ENCODE results near the gene RBP3.

Gene RBP3

DNA sequence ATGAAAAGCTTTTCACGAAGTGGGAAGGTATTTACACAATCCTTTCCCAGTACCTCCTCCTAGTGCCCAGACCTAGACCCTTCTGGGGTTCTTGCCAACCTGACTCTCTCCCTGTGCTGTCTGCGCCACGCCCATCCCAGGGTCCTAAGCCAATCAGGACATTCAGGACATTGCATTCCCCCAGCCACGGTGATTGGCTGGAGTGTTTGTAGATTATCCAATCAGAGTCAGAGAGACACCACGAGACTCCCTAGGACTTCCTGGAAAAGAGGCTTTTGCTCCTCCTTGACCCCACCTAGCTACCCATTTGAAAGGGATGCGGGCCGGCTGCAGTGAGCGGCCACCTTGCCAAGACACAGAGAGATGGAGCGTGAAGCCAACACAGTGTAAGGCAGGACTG, 29.5 kb upstream of the RBP3 start:
- no peak for DNase-seq (ENCODE audit: low read depth in 2 of 3, low spot score in 2 of 3)

DNA sequence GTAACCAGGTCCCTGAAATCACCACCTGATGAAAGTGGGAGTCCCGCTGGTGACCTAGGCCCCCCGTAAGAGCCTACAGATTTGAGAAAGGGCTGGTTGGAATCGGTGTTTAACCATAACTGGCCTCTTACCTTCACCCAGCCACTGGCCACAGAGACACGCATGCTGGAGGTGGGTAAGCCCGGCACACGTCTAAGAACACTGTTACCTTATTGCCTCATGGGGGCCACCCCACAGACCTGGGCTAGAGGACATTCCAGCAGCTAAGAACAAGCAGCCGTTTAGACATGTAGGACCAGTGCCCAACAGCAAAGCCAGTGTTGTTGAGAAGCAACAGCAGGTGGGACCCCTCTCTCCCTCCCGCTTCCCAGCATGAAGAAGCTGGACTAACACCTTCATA, 28.4 kb upstream of the RBP3 start:
- DNase-seq (ENCODE audit: low read depth in 2 of 3, low spot score in 2 of 3): no peak

DNA sequence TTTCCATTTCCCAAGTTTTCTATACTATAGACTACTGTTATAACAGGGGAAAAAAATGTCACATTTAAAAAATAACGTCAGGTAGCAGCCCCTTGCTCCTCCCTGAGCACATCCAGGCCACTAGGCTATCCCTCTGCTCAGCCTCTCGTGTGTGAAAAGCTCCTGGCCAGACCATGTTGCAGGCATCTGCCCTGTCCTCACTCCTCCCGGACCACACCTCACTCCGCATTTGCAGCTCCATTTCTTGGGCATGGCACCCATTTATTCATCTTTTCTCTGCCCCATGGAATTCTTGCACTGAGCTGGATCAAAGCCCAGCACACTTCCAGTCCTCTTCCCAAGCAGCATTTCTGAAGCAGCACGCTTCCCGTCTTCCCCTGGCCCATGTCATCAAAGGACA, 27.4 kb upstream of the RBP3 start:
- no peak for DNase-seq (ENCODE audit: low read depth in 2 of 3, low spot score in 2 of 3)

DNA sequence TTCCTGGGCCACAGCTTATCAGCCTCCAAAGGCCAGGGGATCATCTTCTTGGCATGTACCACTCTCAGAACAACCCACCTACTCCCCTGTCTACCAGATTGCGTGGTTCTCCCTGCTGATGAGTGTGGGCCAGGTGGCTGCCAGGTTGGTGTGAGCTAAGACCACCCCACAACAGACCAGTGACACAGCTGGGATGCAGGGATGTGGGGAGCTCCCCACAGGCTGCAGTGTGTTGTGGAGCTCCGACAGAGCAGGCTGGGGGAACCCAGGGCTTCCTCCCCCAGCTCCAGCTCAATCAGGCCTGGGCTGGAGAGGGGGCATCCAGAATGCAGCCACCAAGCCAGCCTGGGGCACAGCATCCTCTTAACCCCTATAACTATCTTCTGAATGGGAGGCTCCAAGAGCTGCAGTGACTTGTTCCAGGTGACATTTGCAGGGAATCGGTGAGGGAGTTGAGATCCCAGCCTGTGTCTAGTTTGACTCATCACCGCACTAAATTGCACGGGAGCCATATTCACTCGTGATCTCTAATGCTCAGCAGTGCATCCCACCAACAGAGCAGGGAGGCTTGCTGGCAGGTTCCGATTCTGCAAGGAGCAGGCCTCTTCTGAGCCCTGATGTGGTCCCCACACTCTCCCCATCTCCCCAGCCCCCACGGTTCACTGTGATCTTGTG, 26.5 kb upstream of the RBP3 start:
- no peak for DNase-seq (ENCODE audit: low read depth in 2 of 3, low spot score in 2 of 3)

DNA sequence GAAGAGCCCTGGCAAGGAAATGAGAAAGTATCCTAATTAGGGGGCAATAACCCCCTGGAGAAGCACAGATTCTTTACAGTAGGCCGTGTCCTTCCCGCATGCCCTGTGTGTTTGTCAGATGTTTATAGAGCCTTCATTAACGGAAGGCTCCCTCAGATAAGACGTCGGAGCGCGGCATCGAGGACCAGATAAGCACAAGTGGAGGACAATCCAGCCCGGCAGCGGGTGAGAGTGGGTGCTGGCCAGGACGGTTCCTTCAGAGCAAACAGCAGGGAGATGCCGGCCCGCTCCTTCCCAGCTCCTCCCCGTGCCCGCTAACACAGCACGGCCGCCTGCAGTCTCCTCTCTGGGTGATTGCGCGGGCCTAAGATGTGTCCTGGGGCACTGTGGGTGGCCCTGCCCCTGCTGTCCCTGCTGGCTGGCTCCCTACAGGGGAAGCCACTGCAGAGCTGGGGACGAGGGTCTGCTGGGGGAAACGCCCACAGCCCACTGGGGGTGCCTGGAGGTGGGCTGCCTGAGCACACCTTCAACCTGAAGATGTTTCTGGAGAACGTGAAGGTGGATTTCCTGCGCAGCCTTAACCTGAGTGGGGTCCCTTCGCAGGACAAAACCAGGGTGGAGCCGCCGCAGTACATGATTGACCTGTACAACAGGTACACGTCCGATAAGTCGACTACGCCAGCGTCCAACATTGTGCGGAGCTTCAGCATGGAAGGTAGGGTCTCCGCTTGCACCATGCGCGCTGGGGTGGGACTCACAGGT, 25.7 kb upstream of the RBP3 start, which contains the start of gene GDF2:
TSS of gene GDF2 (plus strand) at position 155 of the 762 bp plus-strand sequence. CDS start at position 370, 215 bp downstream.
- DNase-seq (ENCODE audit: low read depth in 2 of 3, low spot score in 2 of 3): no peak

DNA sequence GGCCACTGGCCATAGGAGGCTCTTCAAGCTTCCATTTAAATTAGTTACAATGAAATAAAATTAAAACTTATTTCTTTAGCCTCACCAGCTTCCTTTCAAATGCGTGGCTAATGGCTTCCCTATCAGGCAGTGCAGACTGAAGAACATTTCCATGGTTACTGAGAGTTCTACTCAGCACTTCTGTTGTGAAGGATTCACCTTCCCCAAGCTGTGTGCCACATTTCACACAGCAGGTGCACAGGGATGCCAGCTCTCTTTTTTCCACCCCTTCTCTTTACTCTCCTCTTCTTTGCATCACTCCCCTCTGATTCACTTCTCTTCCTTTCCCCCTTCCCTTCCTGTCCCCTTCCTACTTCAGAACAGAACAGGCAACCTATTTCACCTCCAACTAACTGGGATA, 25.1 kb upstream of the RBP3 start:
- DNase-seq (ENCODE audit: low read depth in 2 of 3, low spot score in 2 of 3): no peak

DNA sequence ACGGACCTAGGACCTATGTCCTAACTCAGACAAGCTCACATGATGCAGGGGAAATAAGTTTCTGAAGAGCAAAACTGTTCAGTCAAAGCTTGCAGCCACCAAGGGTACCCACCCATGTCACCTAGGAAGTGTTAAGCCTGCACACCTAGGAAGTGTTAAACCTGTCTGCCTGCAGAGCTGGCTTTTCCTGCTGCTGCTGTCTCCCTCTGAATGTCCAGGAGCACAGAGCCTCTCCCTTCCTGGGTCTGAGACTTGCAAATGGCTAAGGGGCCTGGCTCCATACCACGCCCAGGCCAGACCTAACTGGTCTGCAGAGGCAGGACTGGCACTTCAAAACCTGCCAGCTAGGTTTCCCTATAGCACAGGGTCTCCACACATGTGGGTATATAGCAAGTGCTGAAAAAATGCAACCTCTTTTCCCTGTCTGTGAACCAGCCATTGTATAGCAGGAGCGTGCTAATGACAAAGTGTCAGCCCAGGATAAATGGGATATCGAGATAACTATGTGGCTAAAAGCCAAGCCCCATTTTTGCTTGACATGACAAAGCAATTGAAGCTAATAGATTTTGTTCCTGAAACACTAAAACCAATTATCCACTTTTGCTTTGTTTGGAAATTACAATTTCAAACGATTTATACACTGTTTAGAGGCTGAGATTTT, 24.4 kb upstream of the RBP3 start:
- no peak for DNase-seq (ENCODE audit: low read depth in 2 of 3, low spot score in 2 of 3)

DNA sequence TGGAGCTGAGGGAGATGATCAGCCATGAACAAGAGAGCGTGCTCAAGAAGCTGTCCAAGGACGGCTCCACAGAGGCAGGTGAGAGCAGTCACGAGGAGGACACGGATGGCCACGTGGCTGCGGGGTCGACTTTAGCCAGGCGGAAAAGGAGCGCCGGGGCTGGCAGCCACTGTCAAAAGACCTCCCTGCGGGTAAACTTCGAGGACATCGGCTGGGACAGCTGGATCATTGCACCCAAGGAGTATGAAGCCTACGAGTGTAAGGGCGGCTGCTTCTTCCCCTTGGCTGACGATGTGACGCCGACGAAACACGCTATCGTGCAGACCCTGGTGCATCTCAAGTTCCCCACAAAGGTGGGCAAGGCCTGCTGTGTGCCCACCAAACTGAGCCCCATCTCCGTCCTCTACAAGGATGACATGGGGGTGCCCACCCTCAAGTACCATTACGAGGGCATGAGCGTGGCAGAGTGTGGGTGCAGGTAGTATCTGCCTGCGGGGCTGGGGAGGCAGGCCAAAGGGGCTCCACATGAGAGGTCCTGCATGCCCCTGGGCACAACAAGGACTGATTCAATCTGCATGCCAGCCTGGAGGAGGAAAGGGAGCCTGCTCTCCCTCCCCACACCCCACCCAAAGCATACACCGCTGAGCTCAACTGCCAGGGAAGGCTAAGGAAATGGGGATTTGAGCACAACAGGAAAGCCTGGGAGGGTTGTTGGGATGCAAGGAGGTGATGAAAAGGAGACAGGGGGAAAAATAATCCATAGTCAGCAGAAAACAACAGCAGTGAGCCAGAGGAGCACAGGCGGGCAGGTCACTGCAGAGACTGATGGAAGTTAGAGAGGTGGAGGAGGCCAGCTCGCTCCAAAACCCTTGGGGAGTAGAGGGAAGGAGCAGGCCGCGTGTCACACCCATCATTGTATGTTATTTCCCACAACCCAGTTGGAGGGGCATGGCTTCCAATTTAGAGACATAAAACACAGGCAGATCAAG, 22.6 kb upstream of the RBP3 start:
- no peak for DNase-seq (ENCODE audit: low read depth in 2 of 3, low spot score in 2 of 3)

DNA sequence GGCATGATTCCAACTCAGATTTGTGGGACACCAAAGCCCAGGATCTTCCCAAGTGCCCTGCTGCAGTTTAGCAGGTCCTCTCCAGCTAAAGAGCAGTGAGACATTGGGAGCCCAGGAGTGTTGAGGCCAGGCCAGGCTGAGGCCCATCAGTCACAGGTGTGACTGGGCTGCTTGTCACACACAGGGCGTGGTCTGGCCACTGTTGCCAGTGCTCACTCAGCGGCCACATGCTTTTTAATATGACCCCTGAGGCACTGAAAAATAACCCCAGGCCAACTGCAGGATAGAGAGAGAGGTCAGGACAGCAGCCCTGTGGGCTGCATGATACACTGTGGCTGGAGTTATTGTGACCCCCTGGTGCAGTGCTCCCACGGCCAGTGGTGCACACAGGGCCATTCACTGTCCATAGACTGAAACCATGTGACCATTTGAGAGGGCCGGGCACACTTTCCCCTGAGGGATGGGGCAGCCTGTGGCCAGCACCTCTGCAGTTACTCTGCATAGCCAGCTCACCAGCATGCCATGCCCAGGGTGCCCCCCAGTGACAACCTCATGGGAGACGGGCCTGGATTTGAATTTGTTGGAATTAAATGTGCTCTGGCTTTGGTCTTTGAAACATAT, 21.7 kb upstream of the RBP3 start:
- DNase-seq (ENCODE audit: low read depth in 2 of 3, low spot score in 2 of 3): no peak

DNA sequence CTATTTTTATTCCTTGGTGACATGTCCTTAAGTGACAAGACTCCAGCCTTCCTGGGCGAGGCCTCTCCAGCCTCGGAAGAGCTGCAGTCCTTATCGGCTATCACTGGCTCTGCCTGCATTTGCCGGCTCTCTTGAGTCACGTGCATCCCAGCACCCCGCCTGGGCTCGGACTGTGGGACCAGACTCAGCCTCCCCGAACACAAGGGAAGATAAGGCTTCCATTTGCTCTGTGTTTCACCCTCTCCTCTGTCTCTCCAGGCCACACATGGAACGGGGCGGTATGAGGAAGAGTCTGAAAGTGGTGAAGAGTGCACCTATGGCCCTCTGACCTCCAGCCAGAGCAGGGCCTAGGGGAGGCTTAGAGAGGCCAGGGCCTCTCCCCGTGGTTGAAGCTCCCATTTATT, 21.2 kb upstream of the RBP3 start:
- no peak for DNase-seq (ENCODE audit: low read depth in 2 of 3, low spot score in 2 of 3)

DNA sequence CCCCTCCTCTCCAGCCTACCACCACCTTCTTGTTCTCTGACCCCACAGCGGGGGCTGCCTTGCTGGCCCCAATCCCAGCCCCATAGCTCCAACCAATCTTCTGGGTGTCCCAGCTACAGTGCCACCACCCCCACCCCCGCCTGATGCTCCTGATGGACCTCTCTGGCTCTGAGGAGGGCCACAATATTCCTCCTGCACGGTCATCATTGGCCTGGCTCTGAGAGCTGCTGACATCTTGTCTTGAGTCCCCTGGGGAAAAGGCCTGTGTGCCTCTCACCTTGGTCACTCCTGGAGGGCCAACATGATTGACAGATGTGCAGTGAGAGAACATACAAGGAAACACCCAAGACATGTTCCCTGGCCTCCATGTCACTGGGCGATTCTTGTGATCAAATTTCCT, 18.3 kb upstream of the RBP3 start:
- no peak for DNase-seq (ENCODE audit: low read depth in 2 of 3, low spot score in 2 of 3)

DNA sequence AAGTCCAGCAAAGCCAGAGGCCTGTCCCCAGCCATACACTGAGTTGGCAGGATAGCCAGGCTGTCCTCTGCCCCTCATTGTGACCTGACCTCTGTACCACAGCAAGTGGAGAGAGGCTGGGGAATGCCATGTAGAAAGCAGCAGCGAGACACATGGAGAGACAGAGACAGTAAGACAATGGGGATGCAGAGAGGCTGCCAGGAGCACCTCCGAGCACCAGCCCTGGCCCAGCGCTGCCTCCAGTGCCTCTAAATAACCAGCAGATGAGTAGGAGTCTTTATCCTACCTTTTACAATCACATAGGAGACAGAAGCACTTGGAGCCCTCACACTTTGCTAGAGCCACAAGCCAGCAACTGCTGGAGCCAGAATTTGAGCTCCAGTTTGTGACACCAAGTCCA, 17.8 kb upstream of the RBP3 start:
- no peak for DNase-seq (ENCODE audit: low read depth in 2 of 3, low spot score in 2 of 3)

DNA sequence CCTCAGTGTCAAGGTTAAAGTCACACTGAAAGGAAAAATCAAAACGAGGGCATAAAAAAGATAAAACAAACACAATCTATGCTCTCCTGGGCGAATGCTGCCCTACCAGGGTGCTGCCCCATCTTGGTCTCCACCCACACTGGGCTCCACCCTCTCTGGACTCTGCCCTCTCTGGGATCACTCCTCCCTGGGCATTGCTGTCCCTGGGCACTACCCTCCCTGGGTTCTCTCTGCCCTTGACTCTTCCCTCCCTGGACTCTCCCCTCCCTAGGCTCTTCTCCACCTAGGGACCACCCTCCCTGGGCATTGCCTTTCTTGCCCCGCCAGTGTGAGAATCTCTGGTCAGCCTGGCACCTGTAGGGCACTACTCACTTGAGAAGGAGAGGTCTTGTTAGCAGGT, 17.4 kb upstream of the RBP3 start:
- no peak for DNase-seq (ENCODE audit: low read depth in 2 of 3, low spot score in 2 of 3)

DNA sequence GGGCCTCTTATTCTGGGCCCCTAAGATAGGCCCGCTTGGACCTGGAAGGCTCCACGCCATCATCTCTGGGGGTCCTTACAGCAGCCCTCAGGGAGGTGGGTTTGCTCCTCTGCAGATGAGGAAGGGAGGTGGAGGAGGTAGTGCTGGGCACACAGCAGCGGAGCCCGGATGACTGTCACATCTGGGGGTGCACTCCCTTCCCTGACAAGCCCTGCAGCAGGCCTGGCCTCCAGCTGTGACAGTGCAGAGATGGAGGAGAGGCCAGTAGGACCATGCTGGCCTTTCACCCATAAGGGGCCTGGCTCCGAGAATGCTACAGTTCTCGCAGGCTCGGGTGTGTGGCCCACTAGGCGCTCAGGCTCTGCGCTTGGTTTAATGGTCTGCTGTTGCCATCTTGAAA, 16.7 kb upstream of the RBP3 start:
- no peak for DNase-seq (ENCODE audit: low read depth in 2 of 3, low spot score in 2 of 3)

DNA sequence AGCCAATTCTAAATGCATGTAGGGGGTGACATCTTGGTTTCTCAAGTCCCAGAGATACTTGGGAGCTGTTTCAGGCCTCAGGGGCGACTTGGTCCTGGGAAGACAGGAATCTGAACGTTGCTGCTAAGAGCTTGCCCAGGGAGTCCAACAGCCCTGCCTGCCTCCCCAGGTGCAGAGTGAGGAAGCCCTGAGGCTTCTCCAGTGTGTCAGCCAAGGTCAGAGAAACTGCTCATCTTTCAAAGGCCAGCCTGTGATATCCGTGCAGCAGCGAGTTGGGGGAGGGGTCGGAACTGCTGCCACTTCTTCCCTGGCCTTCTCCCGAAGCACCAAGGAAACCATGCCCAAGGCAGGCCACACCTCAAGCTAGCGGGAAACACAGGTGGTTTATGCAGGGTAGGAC, 16.2 kb upstream of the RBP3 start:
- DNase-seq (ENCODE audit: low read depth in 2 of 3, low spot score in 2 of 3): no peak

DNA sequence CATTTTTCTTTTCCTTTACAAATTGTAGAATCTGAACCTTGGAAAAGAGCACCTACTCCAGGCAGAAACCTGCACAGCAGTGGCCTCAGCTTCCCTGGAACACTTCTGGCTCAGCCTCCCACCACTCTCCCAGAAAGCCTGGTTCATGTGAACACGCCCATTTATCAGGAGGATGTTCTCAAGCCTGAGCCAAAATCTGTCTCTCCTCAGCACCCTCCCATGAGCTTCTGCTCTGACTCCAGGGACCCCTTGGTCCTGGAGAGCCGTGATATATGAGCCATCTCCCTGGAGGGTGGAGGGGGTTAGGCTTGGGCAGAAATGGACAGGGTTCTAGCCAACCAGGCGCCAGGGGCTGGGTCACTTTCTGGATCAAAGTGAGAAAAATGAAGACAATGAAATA, 15.8 kb upstream of the RBP3 start:
- no peak for DNase-seq (ENCODE audit: low read depth in 2 of 3, low spot score in 2 of 3)

DNA sequence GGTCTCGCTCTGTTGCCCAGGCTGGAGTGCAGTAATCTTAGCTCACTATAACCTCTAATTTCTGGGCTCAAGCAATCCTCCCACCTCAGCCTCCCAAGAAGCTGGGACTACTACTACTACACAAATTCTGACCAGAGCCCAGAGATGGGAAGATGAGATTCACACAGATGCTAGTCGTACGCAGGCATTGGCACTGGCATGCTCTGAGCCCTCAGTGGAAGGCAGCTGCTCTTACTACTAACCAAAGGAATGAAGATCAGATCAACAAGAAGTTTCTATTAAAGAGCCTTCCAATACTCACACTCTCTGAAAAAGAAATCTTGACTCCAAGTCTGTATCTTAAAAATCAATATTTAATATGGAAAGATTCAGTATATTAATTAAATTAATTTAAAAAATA, 15.2 kb upstream of the RBP3 start:
- no peak for DNase-seq (ENCODE audit: low read depth in 2 of 3, low spot score in 2 of 3)

DNA sequence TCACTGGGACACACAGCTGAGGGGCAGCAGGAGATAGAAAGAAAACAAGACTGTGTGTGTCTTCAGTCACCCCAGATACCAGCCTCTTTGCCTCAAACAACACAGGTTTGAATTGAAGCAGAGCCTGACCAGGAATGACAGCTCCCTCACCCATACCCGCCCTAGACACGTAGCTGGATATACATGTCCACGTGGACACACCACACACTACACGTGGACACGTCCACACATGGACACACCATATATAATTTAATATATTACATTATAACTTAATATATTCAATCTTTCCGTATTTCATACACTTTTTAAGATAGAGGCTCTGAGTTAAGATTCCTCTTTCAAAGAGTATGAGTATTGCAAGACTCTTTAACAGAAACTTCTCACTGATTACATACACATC, 14.6 kb upstream of the RBP3 start:
- DNase-seq (ENCODE audit: low read depth in 2 of 3, low spot score in 2 of 3): no peak

DNA sequence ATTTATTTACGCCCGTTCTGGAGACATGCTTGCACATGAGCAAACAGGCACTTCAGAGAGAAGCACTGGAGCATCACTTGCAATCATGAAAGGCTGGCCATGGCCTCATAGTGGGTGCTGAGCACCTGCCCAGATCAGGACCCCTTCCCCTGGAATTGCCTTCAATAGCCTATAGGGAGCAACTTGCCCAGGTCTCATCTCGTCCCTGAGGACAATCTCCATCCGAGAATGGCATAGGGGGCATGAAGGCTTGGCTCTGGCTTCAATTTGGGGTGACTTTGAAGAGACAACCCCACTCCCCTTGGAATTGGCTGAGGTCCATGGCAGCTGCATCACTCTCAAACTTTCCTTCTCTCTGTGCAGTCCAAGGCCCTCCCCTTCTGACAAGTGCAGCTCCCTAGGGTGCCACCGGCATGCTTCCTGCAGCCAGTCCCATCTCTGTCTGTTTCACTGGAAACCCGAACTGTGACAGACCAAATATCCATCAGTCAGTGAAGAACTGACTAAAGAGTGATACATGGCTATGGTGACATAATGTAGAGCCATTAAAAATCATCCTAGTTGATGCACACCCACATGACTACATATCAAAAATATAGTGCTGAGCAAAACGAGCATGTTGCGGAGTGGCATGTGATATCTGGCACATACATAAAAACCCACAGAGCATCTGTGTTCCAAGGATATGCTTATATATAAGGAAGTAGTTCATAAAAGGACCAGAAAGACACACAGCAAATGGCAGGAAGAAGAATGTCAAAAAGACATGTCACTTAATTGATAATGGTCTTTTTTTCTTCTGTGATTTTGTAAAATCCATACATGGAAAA, 13.5 kb upstream of the RBP3 start:
- DNase-seq (ENCODE audit: low read depth in 2 of 3, low spot score in 2 of 3): no peak

DNA sequence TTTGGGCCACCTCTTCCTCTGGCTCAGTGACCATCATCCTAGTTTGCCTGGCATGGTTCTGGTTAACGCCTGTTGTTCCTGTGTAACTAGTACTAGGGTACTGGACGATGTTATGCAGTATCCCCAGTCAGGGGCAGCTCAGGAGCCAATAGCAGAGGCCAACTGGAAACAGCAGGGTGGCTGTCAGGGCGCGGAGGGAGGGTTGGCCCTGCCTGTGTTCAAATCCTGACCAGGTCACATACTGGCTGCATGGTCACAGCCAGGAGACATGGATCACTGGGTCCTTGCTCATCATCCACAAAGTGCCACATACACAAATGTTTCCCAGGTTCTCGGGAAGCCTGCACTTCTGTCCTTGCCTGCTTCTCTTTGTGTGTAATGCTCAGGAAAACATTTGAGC, 12.3 kb upstream of the RBP3 start:
- no peak for DNase-seq (ENCODE audit: low read depth in 2 of 3, low spot score in 2 of 3)
